HepG2 (cell line): Measurements from ENCODE around the gene POGLUT2. TPM values are rescaled to one million over a fixed set of nuclear protein-coding genes. Genes with fewer than 3 reads are reported as not detected.

Experiments
- GATA4 ChIP-seq: sonication (generic); IDR thresholded peaks from 2 replicates; pipeline ENCODE4 v1.6.1; 2016; ENCODE audit warnings: antibody characterized with exemption, low read depth, borderline replicate concordance
- GPBP1L1 ChIP-seq: sonication (generic); formaldehyde crosslinking; IDR thresholded peaks from 2 replicates; pipeline ENCODE4 v1.5.0; 2020; ENCODE audit warnings: mild to moderate bottlenecking, missing genetic modification reagents
- KDM4B ChIP-seq: sonication (generic); formaldehyde crosslinking; IDR thresholded peaks from 2 replicates; pipeline ENCODE4 v1.4.0; 2020; ENCODE audit warnings: missing genetic modification reagents
- MEIS2 ChIP-seq: sonication (generic); formaldehyde crosslinking; IDR thresholded peaks from 2 replicates; pipeline ENCODE4 v1.9.0; 2021; ENCODE audit warnings: mild to moderate bottlenecking, missing genetic modification reagents
- NFKB2 ChIP-seq: sonication (generic); formaldehyde crosslinking; IDR thresholded peaks from 2 replicates; pipeline ENCODE4 v1.4.0; 2020; ENCODE audit warnings: missing genetic modification reagents, borderline replicate concordance
- PBX2 ChIP-seq: IDR thresholded peaks from 2 replicates; pipeline ENCODE4 v1.6.1; 2016; ENCODE audit warnings: control low read depth
- PTBP1 ChIP-seq: fragments of 200-400 bp; formaldehyde crosslinking; IDR thresholded peaks from 2 replicates; pipeline ENCODE4 v1.6.1; 2018; ENCODE audit warnings: low read length, low read depth; ENCODE audit not compliant: poor library complexity, severe bottlenecking
- RFX5 ChIP-seq: IDR thresholded peaks from 2 replicates; pipeline ENCODE4 v1.6.1; 2011; ENCODE audit warnings: low read depth, low read length, improper control_type of control experiment
- SAFB2 ChIP-seq: sonication (generic); formaldehyde crosslinking; IDR thresholded peaks from 2 replicates; pipeline ENCODE4 v1.5.1; 2020; ENCODE audit warnings: missing genetic modification reagents, low read depth, mild to moderate bottlenecking, borderline replicate concordance
- SSRP1 ChIP-seq: IDR thresholded peaks from 2 replicates; pipeline ENCODE4 v1.6.1; 2016; ENCODE audit warnings: control low read depth
- ZFYVE20 ChIP-seq: sonication (generic); formaldehyde crosslinking; IDR thresholded peaks from 2 replicates; pipeline ENCODE4 v1.8.0; 2023; ENCODE audit warnings: low read depth, mild to moderate bottlenecking, moderate library complexity, missing genetic modification reagents, borderline replicate concordance
- ZNF646 ChIP-seq: sonication (generic); formaldehyde crosslinking; IDR thresholded peaks from 2 replicates; pipeline ENCODE4 v1.9.0; 2021; ENCODE audit warnings: mild to moderate bottlenecking, missing genetic modification reagents
- ZNF660 ChIP-seq: sonication (generic); formaldehyde crosslinking; IDR thresholded peaks from 2 replicates; pipeline ENCODE4 v1.5.1; 2020; ENCODE audit warnings: mild to moderate bottlenecking, low read depth, missing genetic modification reagents, borderline replicate concordance
- ZNF780A ChIP-seq: sonication (generic); formaldehyde crosslinking; IDR thresholded peaks from 2 replicates; pipeline ENCODE4 v1.8.0; 2022; ENCODE audit warnings: mild to moderate bottlenecking, missing genetic modification reagents, moderate library complexity
- ZZZ3 ChIP-seq: sonication (generic); formaldehyde crosslinking; IDR thresholded peaks from 2 replicates; pipeline ENCODE4 v1.4.0; 2020; ENCODE audit warnings: missing genetic modification reagents, mild to moderate bottlenecking, borderline replicate concordance
- polyA plus RNA-seq, 8 experiments: library from polyadenylated mRNA; depleted of rRNA in 3 of 8; stranded (reverse) in 7 of 8; unstranded in 1 of 8; fragments of >200 nt; fragmentation: Illumina TruSeq in 4 of 8; extraction: Trizol in 4 of 8; gene quantifications; 2 replicates each; pipeline versions ENCODE4 v1.2.1 to v1.2.3, GENCODE V29; 2011 to 2016; ENCODE audit warnings: low read depth in 4 of 8, missing spikeins in 1 of 8, mixed read lengths in 1 of 8; ENCODE audit not compliant: insufficient read depth in 1 of 8
- total RNA-seq, 5 experiments: library from RNA; depleted of rRNA; stranded (reverse); fragments of >200 nt; fragmentation: Illumina TruSeq; extraction: Trizol; gene quantifications; 2 replicates each; pipeline ENCODE4 v1.2.3, GENCODE V29; 2016; ENCODE audit warnings: low read depth in 1 of 5
- TF ChIP-seq, protein P1 (sequence below): sonication (generic); formaldehyde crosslinking; IDR thresholded peaks from 2 replicates; pipeline ENCODE4; 2020; ENCODE audit warnings: missing genetic modification reagents, mild to moderate bottlenecking, borderline replicate concordance
- TF ChIP-seq, protein P2 (sequence below): sonication (generic); formaldehyde crosslinking; IDR thresholded peaks from 2 replicates; pipeline ENCODE4 v1.9.0; 2021; ENCODE audit warnings: missing genetic modification reagents, mild to moderate bottlenecking, borderline replicate concordance

The POGLUT2 gene
- total and polyA plus RNA-seq, 2 of the 13 experiments (the other 11 are each of a cell fraction or from before 2014, with no cell fraction given) = 18.0 to 26.1 TPM

DNA sequence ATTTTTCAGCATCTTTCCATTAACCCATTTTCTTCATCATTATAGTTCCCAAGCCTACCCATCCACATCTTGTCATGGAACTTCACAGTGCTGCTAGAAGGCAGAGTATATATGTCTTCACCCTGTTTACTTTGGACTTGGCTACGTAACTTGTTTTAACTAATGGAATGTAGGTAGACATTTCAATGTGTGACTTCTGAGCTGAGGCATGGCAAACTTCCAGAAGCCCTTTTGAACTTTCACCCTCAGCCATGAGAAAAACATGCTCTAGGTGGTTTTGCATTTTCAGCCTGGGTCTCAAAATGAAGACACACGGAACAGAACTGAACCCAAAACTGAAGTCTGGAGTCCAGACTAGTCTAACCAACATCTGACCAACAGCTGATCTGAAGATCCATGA lies 28.3 kb downstream of the POGLUT2 start (continued):
- TF ChIP-seq, protein P1, sequence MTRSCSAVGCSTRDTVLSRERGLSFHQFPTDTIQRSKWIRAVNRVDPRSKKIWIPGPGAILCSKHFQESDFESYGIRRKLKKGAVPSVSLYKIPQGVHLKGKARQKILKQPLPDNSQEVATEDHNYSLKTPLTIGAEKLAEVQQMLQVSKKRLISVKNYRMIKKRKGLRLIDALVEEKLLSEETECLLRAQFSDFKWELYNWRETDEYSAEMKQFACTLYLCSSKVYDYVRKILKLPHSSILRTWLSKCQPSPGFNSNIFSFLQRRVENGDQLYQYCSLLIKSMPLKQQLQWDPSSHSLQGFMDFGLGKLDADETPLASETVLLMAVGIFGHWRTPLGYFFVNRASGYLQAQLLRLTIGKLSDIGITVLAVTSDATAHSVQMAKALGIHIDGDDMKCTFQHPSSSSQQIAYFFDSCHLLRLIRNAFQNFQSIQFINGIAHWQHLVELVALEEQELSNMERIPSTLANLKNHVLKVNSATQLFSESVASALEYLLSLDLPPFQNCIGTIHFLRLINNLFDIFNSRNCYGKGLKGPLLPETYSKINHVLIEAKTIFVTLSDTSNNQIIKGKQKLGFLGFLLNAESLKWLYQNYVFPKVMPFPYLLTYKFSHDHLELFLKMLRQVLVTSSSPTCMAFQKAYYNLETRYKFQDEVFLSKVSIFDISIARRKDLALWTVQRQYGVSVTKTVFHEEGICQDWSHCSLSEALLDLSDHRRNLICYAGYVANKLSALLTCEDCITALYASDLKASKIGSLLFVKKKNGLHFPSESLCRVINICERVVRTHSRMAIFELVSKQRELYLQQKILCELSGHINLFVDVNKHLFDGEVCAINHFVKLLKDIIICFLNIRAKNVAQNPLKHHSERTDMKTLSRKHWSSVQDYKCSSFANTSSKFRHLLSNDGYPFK (CRISPR knock-in tag) = no peak
- no peak for TF ChIP-seq ZNF646 (CRISPR knock-in tag)
- no peak for TF ChIP-seq ZNF660 (CRISPR knock-in tag)
- no peak for TF ChIP-seq GATA4
- TF ChIP-seq ZZZ3 (CRISPR knock-in tag) = no peak
- no peak for TF ChIP-seq ZNF780A (CRISPR knock-in tag)
- no peak for TF ChIP-seq MEIS2 (CRISPR knock-in tag)
- no peak for TF ChIP-seq RFX5
- no peak for TF ChIP-seq SAFB2
- TF ChIP-seq KDM4B (CRISPR knock-in tag) = no peak
- no peak for TF ChIP-seq NFKB2 (CRISPR knock-in tag)
- no peak for TF ChIP-seq SSRP1
- TF ChIP-seq ZFYVE20 (CRISPR knock-in tag) = no peak
- TF ChIP-seq, protein P2, sequence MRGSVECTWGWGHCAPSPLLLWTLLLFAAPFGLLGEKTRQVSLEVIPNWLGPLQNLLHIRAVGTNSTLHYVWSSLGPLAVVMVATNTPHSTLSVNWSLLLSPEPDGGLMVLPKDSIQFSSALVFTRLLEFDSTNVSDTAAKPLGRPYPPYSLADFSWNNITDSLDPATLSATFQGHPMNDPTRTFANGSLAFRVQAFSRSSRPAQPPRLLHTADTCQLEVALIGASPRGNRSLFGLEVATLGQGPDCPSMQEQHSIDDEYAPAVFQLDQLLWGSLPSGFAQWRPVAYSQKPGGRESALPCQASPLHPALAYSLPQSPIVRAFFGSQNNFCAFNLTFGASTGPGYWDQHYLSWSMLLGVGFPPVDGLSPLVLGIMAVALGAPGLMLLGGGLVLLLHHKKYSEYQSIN = no peak
- TF ChIP-seq GPBP1L1 (CRISPR knock-in tag) = no peak
- no peak for TF ChIP-seq PBX2 (CRISPR knock-in tag)
- TF ChIP-seq PTBP1 = no peak
